Esophagus squamous epithelium (tissue), 4 donors: ENCODE results near the gene DNAH1.

Experiments used
- CTCF ChIP-seq, 6 experiments: fragments of 450-650 bp in 4 of 6; fragments of 200-600 bp in 2 of 6; sonication (generic) in 2 of 6; IDR thresholded peaks; one replicate each; pipeline ENCODE4 v1.5.1; 2016 to 2019; ENCODE audit warnings: antibody characterized with exemption in 6 of 6, mild to moderate bottlenecking in 4 of 6, moderate library complexity in 4 of 6
- POLR2A ChIP-seq, 4 donors: fragments of 450-650 bp; IDR thresholded peaks; one replicate each; pipeline ENCODE4 v1.6.1; 2017; ENCODE audit warnings: antibody characterized with exemption in 4 of 4, mild to moderate bottlenecking in 4 of 4, moderate library complexity in 3 of 4

GRCh38 chr3:52372822-52373504 lies 56.8 kb downstream of the DNAH1 start:
- no peak for TF ChIP-seq CTCF (IDR thresholded peaks at IDR 0.05)
- no peak for TF ChIP-seq POLR2A (IDR thresholded peaks at IDR 0.05)
